Measurements from ENCODE around the gene MRPL23. TPM values are rescaled to one million over a fixed set of nuclear protein-coding genes. Genes with fewer than 3 reads are reported as not detected.

Gene MRPL23
- total RNA-seq, 1 experiment from 2014 or later = 232 TPM

- TF ChIP-seq EZH2phosphoT487 (IDR thresholded peaks at IDR 0.05; ENCODE audit: borderline replicate concordance, low read length) (no peak), EZH2 (IDR thresholded peaks at IDR 0.05; ENCODE audit: low read length, unreplicated experiment) (no peak)
- TF ChIP-seq, protein P1, sequence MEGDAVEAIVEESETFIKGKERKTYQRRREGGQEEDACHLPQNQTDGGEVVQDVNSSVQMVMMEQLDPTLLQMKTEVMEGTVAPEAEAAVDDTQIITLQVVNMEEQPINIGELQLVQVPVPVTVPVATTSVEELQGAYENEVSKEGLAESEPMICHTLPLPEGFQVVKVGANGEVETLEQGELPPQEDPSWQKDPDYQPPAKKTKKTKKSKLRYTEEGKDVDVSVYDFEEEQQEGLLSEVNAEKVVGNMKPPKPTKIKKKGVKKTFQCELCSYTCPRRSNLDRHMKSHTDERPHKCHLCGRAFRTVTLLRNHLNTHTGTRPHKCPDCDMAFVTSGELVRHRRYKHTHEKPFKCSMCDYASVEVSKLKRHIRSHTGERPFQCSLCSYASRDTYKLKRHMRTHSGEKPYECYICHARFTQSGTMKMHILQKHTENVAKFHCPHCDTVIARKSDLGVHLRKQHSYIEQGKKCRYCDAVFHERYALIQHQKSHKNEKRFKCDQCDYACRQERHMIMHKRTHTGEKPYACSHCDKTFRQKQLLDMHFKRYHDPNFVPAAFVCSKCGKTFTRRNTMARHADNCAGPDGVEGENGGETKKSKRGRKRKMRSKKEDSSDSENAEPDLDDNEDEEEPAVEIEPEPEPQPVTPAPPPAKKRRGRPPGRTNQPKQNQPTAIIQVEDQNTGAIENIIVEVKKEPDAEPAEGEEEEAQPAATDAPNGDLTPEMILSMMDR (conservative IDR thresholded peaks at IDR 0.05; ENCODE audit: low read depth, low read length) = no peak
- Histone ChIP-seq H3K27me3 (ENCODE audit: low read length) (no peaks in the 10 kb centered on the region), H3K79me2 (ENCODE audit: low read length) (no peaks in the 10 kb centered on the region), H3K4me3 (ENCODE audit: low read length) (no peak overlapping the region), H3K27ac (ENCODE audit: low read length) (no peak overlapping the region), H4K20me1 (ENCODE audit: low read length) (no peaks in the 10 kb centered on the region), H3K9me2 (replicated peaks; ENCODE audit: low read length) (no peaks in the 10 kb centered on the region), H2AFZ (ENCODE audit: low read length) (no peak overlapping the region), H3K9ac (ENCODE audit: low read length) (no peak overlapping the region), H3F3A (ENCODE audit: low read length, unreplicated experiment) (no peaks in the 10 kb centered on the region), H3K36me3 (ENCODE audit: low read depth, low read length) (no peaks in the 10 kb centered on the region), H3K4me1 (ENCODE audit: insufficient read depth, low read length) (no peaks in the 10 kb centered on the region), H3K4me2 (ENCODE audit: low read length) (no peak overlapping the region), H3K9me3 (ENCODE audit: low read length) (no peaks in the 10 kb centered on the region)
- POLR2A ChIA-PET (ENCODE audit: unreplicated experiment) = no interaction called here
- intact Hi-C loops (cut with micrococcal nuclease) = no loop called here
- ATAC-seq (no peak), DNase-seq (peak; percentile 0)
- CTCF ChIA-PET = no interaction called here
- no TSS peak for BruUV-seq (replicated peaks)
Measured at GRCh38 chr11:1983601-1983961, 36.4 kb downstream of the MRPL23 start.

GRCh38 chr11:1987024-1987423 lies 39.9 kb downstream of the MRPL23 start:
- intact Hi-C loops (cut with micrococcal nuclease) = no loop called here
- H3K4me3 ChIP-seq (ENCODE audit: low read length) = no peak overlapping the region
- no peaks in the 10 kb centered on the region for H3K4me1 ChIP-seq (ENCODE audit: insufficient read depth, low read length)
- H2AFZ ChIP-seq (ENCODE audit: low read length) = no peak overlapping the region
- no peak overlapping the region for H3K9ac ChIP-seq (ENCODE audit: low read length)
- DNase-seq (no peak), ATAC-seq (peak; percentile 24; the same call in 1 of the 2 replicates)
- no peaks in the 10 kb centered on the region for H3K36me3 ChIP-seq (ENCODE audit: low read depth, low read length)
- no peak for TF ChIP-seq EZH2phosphoT487 (IDR thresholded peaks at IDR 0.05; ENCODE audit: borderline replicate concordance, low read length)
- TF ChIP-seq EZH2 (IDR thresholded peaks at IDR 0.05; ENCODE audit: low read length, unreplicated experiment) = no peak
- TF ChIP-seq, protein P1 (conservative IDR thresholded peaks at IDR 0.05; ENCODE audit: low read depth, low read length) = no peak
- H3K9me3 ChIP-seq (ENCODE audit: low read length) = no peaks in the 10 kb centered on the region
- no peaks in the 10 kb centered on the region for H3K79me2 ChIP-seq (ENCODE audit: low read length)
- H3K27ac ChIP-seq (ENCODE audit: low read length) = no peak overlapping the region
- POLR2A ChIA-PET (ENCODE audit: unreplicated experiment) = no interaction called here
- H3K4me2 ChIP-seq (ENCODE audit: low read length) = no peak overlapping the region
- no peaks in the 10 kb centered on the region for H3K9me2 ChIP-seq (replicated peaks; ENCODE audit: low read length)
- no peaks in the 10 kb centered on the region for H3F3A ChIP-seq (ENCODE audit: low read length, unreplicated experiment)
- BruUV-seq (replicated peaks) = no TSS peak
- CTCF ChIA-PET = no interaction called here
- no peaks in the 10 kb centered on the region for H3K27me3 ChIP-seq (ENCODE audit: low read length)
- no peaks in the 10 kb centered on the region for H4K20me1 ChIP-seq (ENCODE audit: low read length)

- TF ChIP-seq EZH2 (IDR thresholded peaks at IDR 0.05; ENCODE audit: low read length, unreplicated experiment) (no peak), EZH2phosphoT487 (IDR thresholded peaks at IDR 0.05; ENCODE audit: borderline replicate concordance, low read length) (no peak)
- TF ChIP-seq, protein P1 (conservative IDR thresholded peaks at IDR 0.05; ENCODE audit: low read depth, low read length) = no peak
- Histone ChIP-seq H3K9ac (ENCODE audit: low read length) (no peak overlapping the region), H3F3A (ENCODE audit: low read length, unreplicated experiment) (no peaks in the 10 kb centered on the region), H3K79me2 (ENCODE audit: low read length) (no peaks in the 10 kb centered on the region), H3K9me3 (ENCODE audit: low read length) (no peaks in the 10 kb centered on the region), H3K4me2 (ENCODE audit: low read length) (no peak overlapping the region), H3K9me2 (replicated peaks; ENCODE audit: low read length) (no peaks in the 10 kb centered on the region), H4K20me1 (ENCODE audit: low read length) (no peaks in the 10 kb centered on the region), H2AFZ (ENCODE audit: low read length) (no peak overlapping the region), H3K4me3 (ENCODE audit: low read length) (no peak overlapping the region), H3K27ac (ENCODE audit: low read length) (no peak overlapping the region), H3K27me3 (ENCODE audit: low read length) (no peaks in the 10 kb centered on the region), H3K4me1 (ENCODE audit: insufficient read depth, low read length) (no peaks in the 10 kb centered on the region), H3K36me3 (ENCODE audit: low read depth, low read length) (no peaks in the 10 kb centered on the region)
- DNase-seq = no peak
- BruUV-seq (replicated peaks) = no TSS peak
- no peak for ATAC-seq
- ChIA-PET CTCF (no interaction called here), POLR2A (ENCODE audit: unreplicated experiment) (no interaction called here)
- intact Hi-C loops (cut with micrococcal nuclease) = no loop called here
Measured at GRCh38 chr11:1988174-1988573, 41.0 kb downstream of the MRPL23 start.
